Colon (tissue), 2 donors: ENCODE measurements around the gene MEX3C.

Experiments
- FAIRE-seq: peaks from 2 replicates; lab custom pipeline; 2012; peaks lifted over from hg19 to GRCh38; lab: Jason Lieb, UNC
- donor health status: control.
- donor health status: control.

MEX3C gene

DNA sequence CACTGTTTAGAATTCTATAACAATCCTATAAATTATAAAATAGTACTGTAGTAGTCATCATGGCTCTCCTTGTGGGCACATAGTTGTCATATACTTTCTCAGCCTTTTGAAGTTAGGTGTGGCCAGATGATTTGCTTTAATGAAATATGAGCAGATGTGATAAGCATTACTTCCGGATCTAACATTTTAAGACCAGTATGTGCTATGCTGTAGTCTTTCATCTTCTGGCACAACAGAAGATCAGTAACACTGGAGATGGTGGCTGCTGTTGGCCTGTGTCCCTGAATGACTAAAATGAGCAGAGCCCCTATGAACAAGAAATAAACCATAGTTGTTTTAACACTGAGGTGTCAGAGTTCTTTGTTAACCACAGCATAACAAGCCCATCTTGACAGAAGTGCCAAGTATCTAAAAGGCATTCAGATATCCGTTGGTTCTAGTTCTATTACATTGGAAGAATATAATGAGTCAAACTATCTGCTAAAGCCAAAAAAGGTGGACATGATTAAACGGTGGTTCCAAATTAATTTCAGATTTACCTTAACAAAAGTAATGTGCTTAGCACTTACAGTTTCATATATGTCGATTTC lies 6.3 kb downstream of the MEX3C start:
- FAIRE-seq, result no peak

GRCh38 chr18:51190000-51190399 lies 7.5 kb downstream of the MEX3C start:
- FAIRE-seq, result no peak

GRCh38 chr18:51188024-51188701 lies 9.3 kb downstream of the MEX3C start:
- FAIRE-seq, result no peak

DNA sequence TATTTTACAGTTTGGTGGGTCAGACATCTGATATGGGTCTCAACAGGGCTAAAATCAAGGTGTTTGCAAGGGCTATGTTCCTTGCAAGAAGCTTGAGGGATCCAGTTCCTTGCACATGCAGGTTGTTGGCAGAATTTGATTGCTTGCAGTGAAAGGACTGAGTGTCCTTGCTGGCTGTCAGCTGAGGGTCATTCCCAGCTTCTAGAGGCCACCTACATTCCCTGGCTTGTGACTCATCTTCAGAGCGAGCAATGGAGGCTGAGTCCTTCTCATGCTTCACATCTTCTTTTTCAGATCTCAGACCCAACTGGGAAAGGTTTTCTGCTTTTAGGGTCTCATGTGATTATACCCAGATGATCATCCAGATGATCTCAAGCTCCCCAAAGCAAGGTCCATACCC lies 12.4 kb downstream of the MEX3C start:
- no peak for FAIRE-seq

DNA sequence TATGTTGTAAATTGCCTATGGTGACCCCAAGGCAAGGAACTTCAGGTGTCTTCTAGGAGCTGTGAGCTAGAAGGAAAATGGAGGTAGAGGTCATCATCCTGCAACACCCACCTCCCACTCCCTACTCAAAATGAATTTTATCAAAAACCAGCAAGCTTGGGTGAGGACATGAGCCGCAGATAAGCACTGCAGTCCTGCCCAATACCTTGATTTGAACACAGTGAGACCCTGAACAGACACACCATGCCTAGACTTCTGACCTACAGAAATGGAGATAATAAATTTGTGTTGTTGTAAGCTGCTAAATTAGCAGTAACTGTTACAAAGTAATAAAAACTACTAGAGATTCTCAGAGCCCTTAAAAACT lies 13.4 kb downstream of the MEX3C start:
- no peak for FAIRE-seq

GRCh38 chr18:51183372-51184090 lies 13.9 kb downstream of the MEX3C start:
- FAIRE-seq, result no peak

- no peak for FAIRE-seq
Observed at GRCh38 chr18:51182824-51183223, 14.7 kb downstream of the MEX3C start.

GRCh38 chr18:51171625-51172259 lies 25.7 kb downstream of the MEX3C start:
- FAIRE-seq, result no peak

- FAIRE-seq, result no peak
Observed at GRCh38 chr18:51171223-51171622, 26.3 kb downstream of the MEX3C start.

DNA sequence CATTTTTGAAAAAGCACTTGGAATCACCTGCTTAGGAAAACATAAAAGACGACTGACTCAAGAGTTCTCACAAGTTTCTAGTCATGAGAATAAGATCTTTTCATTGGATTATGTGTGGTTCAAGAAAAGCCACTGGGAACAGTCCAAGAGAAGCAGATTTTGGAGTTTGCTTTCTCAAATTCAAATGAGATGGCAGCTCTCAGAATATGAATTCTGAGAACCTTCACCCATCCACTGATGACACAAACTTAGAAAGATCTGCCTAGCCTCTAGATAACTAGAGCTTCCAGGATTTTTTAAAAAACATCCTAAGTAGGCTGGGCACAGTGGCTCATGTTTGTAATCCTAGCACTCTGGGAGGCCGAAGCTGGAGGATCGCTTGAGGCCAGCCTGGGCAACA lies 26.8 kb downstream of the MEX3C start:
- FAIRE-seq, result no peak

DNA sequence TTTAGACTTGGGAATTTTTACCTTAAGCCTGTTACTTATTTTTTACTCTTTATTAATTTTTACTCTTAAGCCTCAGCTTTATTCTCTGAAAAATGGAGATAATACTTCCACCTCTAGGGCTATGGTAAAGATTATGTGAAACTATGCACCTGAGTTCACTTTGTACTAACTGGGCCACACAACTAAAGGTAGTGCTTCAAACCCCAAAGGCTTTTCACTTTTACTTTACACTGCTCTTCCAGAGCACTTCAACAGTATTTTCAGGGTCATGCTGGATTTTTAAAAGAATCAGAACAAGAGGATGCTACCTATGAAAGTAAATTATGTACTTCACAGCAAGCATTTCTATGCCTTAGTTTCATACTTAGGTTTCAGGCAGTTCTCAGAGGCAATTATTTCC lies 27.8 kb downstream of the MEX3C start:
- FAIRE-seq, result no peak

- no peak for FAIRE-seq
Observed at GRCh38 chr18:51168960-51169662, 28.4 kb downstream of the MEX3C start.

DNA sequence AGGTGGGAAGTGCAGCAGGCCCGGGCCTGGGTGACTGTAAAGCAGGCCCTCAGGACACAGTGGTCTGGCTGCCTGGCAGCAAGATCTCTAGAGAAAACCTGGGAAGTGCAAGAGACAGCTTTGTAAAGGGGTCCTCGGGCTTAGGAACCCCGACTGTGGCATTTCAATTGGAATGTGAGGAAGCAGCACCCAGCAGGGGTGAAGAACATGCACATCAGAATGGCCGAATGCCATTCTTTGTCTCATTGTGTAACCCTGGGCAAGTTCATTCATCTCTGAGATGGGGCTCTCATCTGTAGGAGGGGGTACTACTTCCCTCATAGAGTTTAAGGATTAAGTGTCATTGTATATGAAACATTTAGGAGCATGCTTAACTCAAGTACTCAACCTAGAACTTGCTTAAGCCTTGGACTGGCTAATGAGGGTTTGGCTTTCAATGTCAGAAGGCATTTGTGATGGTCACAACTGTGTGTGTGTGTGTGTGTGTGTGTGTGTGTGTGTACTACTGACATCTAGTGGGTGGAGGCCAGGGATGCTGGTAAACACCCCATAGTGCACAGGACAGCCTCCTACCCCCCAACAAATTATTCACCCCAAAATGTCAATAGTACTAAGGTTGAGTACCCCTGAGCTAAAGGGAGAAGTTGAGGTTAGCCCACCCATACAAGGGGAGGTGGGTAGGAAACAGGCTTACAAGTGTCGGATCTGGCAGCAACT lies 29.3 kb downstream of the MEX3C start:
- no peak for FAIRE-seq

DNA sequence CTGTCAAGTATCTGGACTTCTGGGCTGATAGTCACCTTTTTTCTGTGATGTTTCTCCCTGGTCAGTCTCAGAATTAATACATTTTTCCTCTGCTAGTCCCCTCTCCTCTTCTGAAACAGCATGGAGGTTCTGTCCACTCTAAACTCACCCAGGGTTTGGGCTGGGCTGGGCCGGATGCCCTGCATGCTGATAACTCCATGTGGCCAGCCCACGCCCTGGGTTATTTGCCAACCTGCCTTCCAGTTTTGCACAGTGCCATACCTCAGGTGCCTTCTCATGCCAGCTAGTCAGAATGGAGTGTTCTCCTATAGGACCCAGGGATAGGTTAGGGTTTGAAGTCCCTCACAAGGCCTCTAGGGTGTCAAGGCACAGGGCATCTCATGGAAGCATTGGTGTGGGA lies 32.2 kb downstream of the MEX3C start:
- no peak for FAIRE-seq

DNA sequence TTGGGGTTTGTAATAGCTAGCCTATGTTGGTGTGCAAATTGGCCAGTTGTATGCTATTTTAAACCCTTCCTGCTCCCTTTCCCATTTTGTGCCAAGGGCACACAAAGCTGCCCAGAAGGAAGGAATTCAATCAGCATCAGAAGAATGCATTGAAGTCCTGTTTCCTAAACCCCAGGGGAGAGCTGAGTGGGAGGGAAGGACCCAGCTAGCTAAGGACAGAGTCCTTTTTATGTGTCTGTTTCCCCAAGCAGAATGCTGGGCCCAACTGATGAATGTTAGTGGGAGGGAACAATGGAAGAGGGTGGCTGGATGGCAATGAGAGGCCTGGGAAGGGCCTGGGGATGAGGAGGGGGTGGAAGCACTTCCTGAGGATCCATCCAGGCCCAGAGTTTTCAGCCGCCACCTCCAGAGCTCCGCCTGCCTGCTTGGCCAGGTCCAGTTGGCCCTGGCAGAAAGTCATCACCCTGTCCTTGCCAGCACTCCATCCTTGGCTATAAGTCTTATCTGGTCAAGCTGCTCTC lies 32.7 kb downstream of the MEX3C start:
- no peak for FAIRE-seq

DNA sequence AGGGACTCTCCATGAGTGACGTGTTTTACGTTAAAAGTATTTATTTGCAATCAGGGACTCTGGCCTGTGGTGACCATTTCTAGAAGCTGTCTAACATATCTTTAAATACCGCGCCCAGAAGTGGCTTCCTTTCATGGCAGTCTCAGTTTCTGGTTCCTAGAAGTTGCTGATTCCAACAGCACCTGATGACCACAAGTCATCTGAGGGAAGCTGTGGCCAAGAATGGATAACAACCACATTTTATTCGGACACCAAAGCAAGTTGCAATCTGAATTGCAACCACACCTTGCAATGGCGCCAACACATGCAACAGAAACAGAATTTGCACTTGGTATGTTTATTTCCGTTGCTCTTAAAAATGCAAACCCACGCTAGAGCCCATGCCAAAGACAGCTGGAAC lies 33.1 kb downstream of the MEX3C start:
- no peak for FAIRE-seq

GRCh38 chr18:51163543-51163942 lies 33.9 kb downstream of the MEX3C start:
- FAIRE-seq, result no peak

GRCh38 chr18:51162617-51163016 lies 34.9 kb downstream of the MEX3C start:
- no peak for FAIRE-seq

GRCh38 chr18:51160646-51161045 lies 36.8 kb downstream of the MEX3C start:
- no peak for FAIRE-seq

- FAIRE-seq, result no peak
Observed at GRCh38 chr18:51157215-51157614, 40.3 kb downstream of the MEX3C start.

DNA sequence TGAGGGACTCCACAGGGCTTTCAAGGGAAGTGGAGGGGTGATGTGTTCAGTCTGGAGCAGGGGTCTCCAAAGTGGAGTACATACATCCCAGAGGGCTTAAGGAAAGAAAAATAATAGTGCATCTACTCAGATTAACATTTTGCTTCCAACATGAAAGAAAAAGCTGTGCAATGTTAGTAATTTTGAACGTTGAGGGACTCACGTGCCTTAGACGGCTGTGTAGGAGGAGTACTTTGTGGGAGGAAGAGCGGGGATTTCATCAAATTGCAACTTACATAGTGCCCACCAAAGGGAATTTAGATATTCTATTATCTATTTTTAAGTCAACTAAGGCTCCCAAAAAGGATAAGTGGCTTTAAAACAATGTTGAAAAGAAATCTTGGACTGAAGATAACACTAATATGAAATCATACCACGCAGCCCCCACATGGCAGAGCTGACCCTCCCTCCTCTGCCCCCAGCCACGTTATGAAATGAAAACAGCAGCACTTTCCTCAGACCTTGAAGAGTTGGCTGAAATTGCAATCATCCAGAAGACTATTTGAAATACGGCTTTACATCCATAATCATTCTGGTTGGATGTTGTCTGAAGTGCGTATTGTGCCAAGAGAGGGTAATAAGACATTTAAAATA lies 42.9 kb downstream of the MEX3C start:
- no peak for FAIRE-seq
